ENCODE results near the gene ACE.

DNA sequence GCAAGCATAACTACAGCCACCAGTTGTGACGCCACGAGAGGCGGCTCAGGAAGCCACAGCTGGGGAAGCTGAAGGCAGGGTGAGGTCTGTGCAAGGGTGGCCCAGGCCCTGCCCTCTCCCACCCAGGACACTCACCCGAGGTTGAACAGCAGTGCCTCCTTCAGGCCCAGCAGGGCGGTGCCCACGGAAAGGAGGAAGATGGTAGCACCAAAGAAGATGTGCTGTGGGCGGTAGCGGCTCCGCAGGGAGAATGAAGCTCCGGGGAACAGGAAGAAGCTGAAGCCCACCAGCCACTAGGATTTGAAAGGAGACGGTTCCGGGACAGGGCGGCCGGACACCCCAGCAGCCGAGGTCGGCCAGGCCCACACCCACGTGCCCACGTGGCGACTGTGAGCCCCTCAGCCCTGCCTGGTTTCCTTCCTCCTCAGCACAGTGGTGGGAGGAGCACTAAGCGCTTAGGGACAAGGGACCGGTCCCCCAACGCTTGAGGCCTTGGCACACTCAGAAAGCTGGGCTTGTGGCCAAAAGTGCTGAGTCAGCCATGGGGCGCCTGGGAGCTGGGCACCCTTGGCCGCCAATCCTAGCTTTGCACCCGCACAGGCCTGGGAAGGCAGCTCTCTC is 41.8 kb upstream of the ACE start:
- TF ChIP-seq, protein P1, sequence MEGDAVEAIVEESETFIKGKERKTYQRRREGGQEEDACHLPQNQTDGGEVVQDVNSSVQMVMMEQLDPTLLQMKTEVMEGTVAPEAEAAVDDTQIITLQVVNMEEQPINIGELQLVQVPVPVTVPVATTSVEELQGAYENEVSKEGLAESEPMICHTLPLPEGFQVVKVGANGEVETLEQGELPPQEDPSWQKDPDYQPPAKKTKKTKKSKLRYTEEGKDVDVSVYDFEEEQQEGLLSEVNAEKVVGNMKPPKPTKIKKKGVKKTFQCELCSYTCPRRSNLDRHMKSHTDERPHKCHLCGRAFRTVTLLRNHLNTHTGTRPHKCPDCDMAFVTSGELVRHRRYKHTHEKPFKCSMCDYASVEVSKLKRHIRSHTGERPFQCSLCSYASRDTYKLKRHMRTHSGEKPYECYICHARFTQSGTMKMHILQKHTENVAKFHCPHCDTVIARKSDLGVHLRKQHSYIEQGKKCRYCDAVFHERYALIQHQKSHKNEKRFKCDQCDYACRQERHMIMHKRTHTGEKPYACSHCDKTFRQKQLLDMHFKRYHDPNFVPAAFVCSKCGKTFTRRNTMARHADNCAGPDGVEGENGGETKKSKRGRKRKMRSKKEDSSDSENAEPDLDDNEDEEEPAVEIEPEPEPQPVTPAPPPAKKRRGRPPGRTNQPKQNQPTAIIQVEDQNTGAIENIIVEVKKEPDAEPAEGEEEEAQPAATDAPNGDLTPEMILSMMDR (IDR thresholded peaks at IDR 0.05) = peak in 4 of 6 experiments; percentile 14 to 44 (median 36)
- no peak for TF ChIP-seq POLR2A (IDR thresholded peaks at IDR 0.05)
- peak in 1 of 2 donors; percentile 40 for TF ChIP-seq POLR2AphosphoS5 (IDR thresholded peaks at IDR 0.05)
- TF ChIP-seq EP300 (IDR thresholded peaks at IDR 0.05) = no peak
